Stimulated activated CD4-positive, alpha-beta T cell treated with anti-CD3 and anti-CD28 coated beads, Interleukin-1b, Interleukin-23, amount 100 ng/mL, for 48 hours (primary cell): ENCODE results near the gene TTC8.

ENCODE experiments used
- DNase-seq: peaks from one replicate; pipeline ENCODE4 v3.0.0-alpha.2; 2020

Gene TTC8

DNA sequence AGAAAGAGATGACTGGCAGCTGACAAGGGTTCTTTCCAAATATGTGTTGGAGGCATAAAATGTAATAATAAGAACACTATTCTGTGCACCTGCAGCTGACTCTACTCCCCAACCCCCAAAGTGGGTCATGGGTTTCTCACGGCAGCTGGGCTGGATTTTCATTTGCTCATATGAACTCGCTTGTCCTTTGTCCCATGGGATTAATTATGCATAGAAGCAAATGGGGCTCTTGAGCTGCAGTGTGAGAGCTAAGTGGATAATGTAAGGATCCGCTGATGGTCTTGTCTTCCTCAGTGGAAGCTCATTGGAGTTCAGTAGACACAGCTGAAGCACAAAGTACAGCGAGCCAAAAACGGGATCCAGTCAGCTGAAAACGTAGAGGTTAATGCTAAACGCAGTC, 46.3 kb downstream of the TTC8 start:
- DNase-seq, result no peak

DNA sequence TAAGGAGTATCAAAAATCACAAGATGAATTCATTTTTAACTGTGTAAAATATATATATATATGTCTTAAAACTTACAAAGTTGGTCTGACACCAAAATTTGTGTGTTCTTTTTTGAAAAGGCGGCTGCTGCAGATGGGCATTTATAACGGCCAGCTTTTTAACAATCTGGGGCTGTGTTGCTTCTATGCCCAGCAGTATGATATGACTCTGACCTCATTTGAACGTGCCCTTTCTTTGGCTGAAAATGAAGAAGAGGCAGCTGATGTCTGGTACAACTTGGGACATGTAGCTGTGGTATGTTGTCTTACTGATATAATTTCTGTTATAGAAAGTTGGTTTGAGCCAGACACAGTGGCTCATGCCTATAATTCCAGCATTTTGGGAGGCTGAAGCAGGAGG, 47.0 kb downstream of the TTC8 start:
- DNase-seq, result no peak

DNA sequence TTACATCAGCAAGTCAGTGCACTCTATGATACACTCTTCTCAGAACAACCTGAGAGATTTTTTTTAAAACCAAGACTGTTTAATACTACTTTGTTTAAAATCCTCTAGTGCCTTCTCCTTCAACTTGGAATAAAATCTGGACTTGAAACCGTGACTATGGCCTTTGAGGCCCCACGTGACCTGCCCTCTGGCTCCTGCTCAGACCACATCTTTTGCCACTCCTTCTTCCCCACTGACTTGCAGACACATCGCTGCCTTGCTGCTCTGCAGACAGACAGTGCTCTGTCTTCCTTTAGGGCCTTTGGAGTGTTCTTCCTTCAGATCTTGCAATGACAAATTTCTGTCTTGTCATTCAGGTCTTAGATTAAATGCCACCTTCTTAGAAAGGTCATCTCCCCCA, 48.5 kb downstream of the TTC8 start:
- DNase-seq, result no peak

DNA sequence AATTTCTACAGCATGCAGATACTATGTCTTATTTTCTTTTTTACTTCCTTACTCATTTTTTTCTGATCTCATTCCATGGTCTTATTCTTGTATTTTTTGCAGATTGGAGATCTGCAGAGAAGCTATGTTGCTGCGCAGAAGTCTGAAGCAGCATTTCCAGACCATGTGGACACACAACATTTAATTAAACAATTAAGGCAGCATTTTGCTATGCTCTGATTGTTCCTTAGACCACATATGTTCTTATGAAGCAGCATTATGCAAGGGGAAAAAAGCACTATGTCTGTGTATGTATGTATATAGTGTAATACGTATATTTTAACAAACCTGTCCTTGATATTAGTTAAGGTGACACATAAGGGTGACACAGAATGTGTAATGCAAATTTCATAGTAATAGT, 52.7 kb downstream of the TTC8 start:
- no peak for DNase-seq

- DNase-seq, result no peak
Measured at GRCh38 chr14:88879022-88879421, 54.6 kb downstream of the TTC8 start.

DNA sequence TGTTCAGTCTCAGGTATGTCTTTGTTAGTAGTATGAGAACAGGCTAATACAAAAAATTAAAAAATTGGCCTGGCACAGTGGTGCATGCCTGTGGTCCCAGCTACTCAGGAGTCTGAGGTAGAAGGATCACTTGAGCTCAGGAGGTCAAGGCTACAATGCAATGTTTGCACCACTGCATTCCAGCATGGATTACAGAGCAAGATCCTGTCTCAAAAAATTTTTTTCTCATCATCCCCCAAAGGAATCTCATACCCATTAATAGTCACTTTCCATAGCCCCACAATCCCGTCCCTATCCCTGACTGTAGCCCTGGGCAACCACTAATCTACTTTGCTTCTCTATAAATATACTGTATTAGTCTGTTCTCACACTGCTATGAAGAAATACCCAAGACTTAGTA, 57.8 kb downstream of the TTC8 start:
- DNase-seq, result no peak

- DNase-seq, result no peak
Measured at GRCh38 chr14:88895116-88895515, 70.7 kb downstream of the TTC8 start.

DNA sequence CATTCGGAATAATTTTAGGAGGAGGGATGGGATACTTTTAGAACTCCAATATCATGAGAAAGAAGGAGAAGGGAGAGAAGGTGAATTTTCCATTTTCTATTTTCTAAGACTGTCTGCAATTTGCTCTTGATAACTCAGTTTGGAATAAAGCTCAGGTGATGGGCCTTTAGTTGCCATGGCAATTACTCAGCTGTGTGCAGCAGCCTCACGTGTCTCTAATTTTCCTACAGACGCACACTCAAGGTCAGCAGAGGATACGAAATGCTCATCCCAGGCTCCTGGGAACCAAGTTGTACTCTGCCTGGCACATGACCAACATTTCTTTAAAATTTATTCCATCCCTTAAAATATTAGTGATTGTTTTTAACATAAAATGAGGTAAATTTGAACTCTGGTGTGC, 76.7 kb downstream of the TTC8 start:
- DNase-seq, result no peak

- no peak for DNase-seq
Measured at GRCh38 chr14:88901991-88902390, 77.5 kb downstream of the TTC8 start.

DNA sequence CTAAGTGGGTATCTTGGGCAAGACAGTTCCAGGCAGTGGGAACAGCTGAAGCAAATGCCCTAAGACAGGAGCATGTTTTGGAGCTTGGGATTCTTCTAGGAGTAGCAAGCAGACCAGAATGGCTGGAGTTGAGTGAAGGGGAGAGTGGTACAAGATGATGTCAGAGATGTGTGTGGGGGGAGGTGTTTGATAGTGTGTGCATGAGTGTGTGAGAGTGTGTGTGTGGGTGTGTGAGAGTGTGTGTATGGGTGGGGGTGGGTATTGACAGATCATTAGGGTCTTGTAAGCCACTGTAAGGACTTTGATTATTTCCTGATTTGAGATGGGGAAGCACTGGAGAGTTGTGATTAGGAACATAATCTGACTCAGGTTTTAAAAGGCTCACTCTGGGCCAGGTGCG, 78.4 kb downstream of the TTC8 start:
- DNase-seq, result no peak

DNA sequence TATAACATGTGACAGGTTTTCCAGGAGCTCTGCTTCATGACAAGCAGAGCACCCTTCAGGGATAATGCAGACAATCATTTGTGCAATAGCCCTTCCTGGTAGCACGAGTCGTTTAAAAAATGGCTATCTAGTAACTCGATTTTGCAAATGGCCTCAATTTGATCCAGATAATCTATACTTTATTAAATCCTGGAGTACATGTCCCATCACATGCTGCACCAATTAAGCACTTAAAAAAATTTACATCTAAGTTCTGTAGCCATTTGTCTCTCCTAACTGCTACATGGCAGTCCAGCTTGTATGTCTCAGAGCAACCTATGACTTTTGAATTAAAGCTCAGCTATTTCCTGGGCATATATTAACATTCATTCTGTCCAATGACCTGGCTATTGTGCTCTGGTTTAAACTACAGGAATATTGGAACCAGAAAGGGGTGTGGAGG, 79.8 kb downstream of the TTC8 start:
- DNase-seq, result no peak

GRCh38 chr14:88904864-88905263, 80.4 kb downstream of the TTC8 start:
- no peak for DNase-seq

DNA sequence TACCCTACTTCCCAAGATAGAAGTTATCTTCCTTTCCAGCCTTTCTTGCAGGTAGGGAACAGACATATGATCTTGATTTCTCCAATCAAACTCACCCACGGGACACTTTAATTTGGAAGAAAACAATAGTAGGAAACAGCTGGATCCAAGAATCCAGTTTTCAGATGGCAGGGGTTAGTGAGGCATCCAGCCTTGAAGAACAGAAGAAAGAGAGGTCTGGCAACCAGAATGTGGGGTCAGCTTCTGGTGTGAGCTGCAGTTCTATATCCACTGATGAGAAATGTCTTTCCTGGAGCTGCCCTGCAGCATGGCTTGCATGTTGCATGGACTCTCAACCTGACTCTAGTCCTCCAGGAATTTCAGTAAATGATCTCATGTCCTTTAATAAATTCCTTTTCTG, 83.8 kb downstream of the TTC8 start:
- DNase-seq, result no peak

GRCh38 chr14:88910386-88910785, 85.9 kb downstream of the TTC8 start:
- DNase-seq, result no peak

DNA sequence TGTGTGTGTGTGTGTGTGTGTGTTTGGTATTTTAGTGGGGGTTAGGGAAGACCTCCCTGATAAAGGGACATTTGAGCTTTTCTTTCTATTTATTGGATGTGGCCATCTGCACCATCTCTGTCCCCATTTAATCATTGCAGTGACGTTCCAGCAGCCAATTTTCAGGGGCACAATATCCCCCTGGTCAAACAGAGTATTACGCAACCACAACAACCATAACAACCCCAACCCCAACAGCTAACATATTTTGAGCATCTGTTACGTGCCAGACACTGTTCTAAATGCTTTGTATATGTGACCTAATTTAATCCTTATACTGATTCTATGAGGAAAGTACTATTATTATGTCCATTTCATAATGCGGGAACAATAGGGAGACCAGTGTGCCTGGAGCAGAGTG, 87.4 kb downstream of the TTC8 start:
- no peak for DNase-seq

GRCh38 chr14:88914956-88915355, 90.5 kb downstream of the TTC8 start:
- DNase-seq, result no peak

- DNase-seq, result no peak
Measured at GRCh38 chr14:88919502-88919901, 95.1 kb downstream of the TTC8 start.
